Central memory CD8-positive, alpha-beta T cell (primary cell): ENCODE measurements around the gene MYOZ3.
A peak's percentile ranks its signal among the peaks of the same experiment; 100 is the strongest.

Experiments used
- ATAC-seq: fragments of 150-1000 bp; cut with Tn5 transposase; replicated peaks from 2 replicates; pipeline ENCODE4 v1.10.0; 2022; ENCODE audit warnings: mild to moderate bottlenecking, moderate FRiP score, moderate number of reproducible peaks; ENCODE audit not compliant: poor library complexity, severe bottlenecking; ENCODE audit errors: extremely low read depth
- DNase-seq, 2 donors: peaks; one replicate each; pipeline ENCODE4 v3.0.0; 2021; ENCODE audit warnings: low spot score in 2 of 2
- H3K27ac Mint-ChIP-seq: one replicate; pipeline ENCODE4 v1.8.0; 2022; ENCODE audit warnings: low read depth, mild to moderate bottlenecking, moderate library complexity, mixed read lengths
- H3K27me3 Mint-ChIP-seq: one replicate; pipeline ENCODE4 v1.8.0; 2022; ENCODE audit warnings: mixed read lengths
- H3K36me3 Mint-ChIP-seq: one replicate; pipeline ENCODE4 v1.8.0; 2022; ENCODE audit warnings: mild to moderate bottlenecking, moderate library complexity, mixed read lengths; ENCODE audit not compliant: insufficient read depth
- H3K4me1 Mint-ChIP-seq: one replicate; pipeline ENCODE4 v1.8.0; 2022; ENCODE audit warnings: mixed read lengths
- H3K4me3 Mint-ChIP-seq: one replicate; pipeline ENCODE4 v1.8.0; 2022; ENCODE audit warnings: mild to moderate bottlenecking, moderate library complexity, mixed read lengths
- H3K9me3 Mint-ChIP-seq: one replicate; pipeline ENCODE4 v1.8.0; 2022; ENCODE audit warnings: mixed read lengths

Gene MYOZ3

DNA sequence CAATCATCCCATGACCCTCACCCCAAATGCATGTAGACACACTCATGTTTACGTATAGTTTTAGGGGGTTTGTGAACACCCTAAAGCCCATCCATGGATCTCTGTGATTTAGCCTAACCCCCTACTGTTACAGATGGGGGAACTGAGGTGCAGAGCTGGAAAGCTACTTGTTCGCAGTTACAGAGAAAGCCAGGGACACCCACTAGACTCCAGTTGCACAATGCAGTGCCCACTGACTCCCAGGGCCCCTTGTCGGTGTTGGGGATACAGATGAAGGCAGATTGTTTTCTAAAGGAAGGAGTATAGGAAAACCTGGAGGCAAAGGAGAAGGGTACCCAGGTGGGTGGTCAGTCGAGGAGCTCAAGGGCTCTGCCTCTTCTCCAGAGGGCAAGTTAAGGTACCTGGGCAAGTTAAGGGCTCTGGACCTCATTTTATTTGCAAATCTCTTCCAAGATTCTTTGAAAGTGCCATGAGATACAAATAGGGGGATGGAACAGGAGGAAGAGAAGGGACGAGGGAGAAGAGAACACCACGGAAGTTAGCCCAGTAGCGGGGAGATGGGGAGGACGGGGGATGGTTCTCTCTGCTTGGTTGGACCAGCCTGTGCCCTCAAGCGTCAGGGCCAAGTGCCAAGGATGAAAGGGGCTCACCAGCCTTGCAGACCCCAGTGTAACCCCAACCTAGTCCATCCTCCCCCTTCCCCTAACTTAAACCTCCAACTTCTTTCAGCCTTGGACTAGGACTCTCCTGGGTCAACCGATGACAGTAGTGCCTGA lies 958 bp downstream of the MYOZ3 start:
- ATAC-seq (no peak), DNase-seq (no peak)
- H3K27ac Mint-ChIP-seq, result no peak overlapping the region
- no peaks in the 10 kb centered on the region for H3K36me3 Mint-ChIP-seq
- no peak overlapping the region for H3K4me3 Mint-ChIP-seq
- peaks cover 9% of the 10 kb centered on the region for H3K4me1 Mint-ChIP-seq
- H3K27me3 Mint-ChIP-seq, result peaks cover 30% of the 10 kb centered on the region
- no peaks in the 10 kb centered on the region for H3K9me3 Mint-ChIP-seq

DNA sequence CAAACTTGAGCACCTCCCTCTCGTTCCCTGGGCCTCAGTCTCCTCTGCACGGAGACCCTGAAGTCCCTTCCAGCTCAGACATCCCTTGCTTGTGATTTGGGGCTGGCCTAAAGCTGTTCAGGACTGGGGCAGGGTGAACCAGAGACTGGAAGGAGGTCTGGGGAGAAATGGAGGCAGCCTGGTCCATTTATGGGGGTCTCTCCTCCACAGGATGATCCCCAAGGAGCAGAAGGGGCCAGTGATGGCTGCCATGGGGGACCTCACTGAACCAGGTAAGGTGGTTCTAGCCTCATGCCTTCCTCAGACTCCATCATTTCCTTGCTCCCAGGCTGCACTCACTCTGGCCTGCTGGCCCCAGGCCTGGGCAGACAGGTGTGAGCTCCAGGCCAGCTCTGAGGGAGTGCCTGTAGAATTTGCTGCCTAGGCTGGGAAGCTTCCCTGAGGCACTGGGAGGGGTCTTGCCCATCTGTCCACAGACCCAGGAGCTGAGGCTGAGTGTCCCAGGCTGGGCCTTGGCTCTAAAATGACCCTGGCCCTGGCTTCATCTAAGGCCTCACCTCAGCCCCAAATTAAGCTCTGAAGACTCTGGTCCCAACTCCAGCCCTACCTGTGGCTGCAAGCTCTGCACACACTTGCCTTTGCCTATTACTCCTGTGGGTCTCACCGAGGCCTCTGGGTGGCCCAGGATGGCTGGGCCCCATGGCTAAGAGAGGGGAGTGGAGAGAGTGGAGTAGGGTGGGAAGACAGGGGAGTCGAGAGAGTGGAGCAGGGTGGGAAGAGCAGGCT lies 1.9 kb downstream of the MYOZ3 start:
- ATAC-seq (no peak), DNase-seq (no peak)
- H3K27me3 Mint-ChIP-seq, result peaks cover 30% of the 10 kb centered on the region
- H3K36me3 Mint-ChIP-seq, result no peaks in the 10 kb centered on the region
- peaks cover under 1% of the 10 kb centered on the region for H3K4me1 Mint-ChIP-seq
- H3K4me3 Mint-ChIP-seq, result no peak overlapping the region
- no peaks in the 10 kb centered on the region for H3K9me3 Mint-ChIP-seq
- no peak overlapping the region for H3K27ac Mint-ChIP-seq

DNA sequence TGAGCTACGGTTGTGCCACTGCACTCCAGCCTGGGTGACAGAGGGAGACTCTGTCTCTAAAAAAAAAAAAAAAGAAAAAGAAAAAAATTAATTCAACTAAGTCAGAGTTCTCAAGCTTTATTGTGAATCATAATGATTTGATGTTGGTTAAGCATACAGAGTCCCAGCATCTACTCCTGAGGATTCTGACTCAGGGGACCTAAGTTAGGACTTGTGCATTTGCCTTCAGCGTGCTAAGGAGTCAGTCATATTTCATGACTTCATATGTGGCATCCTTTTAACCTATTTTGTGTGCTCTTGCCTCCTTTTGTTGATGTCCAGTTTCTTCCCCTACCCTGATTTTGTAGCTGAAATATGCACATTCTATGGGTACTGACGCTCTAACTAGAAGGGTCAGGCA lies 2.9 kb downstream of the MYOZ3 start:
- H3K4me1 Mint-ChIP-seq, result no peaks in the 10 kb centered on the region
- no peaks in the 10 kb centered on the region for H3K36me3 Mint-ChIP-seq
- peaks cover 30% of the 10 kb centered on the region for H3K27me3 Mint-ChIP-seq
- no peaks in the 10 kb centered on the region for H3K9me3 Mint-ChIP-seq
- no peak for DNase-seq
- no peak overlapping the region for H3K27ac Mint-ChIP-seq
- no peak overlapping the region for H3K4me3 Mint-ChIP-seq
- ATAC-seq, result no peak

DNA sequence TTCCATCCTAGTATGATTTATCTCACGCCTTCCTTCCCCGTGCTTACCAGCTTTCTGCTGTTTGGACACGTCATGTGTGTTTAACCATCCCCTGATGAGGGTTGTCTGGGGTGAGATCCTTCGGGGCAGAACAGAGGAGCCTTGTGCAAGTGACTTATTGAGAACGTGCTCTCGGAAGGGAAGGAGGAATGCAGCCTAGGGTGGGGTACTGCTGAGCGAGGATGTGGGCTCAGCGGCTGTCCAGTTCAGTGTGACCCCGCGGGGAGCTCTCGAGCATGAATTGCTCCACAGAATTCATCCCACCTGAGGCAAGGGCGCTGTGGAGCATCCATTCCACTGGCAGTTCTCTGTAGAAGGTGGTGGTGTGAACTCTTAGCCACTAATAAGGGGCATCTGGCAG lies 4.0 kb downstream of the MYOZ3 start:
- ATAC-seq (no peak), DNase-seq (no peak)
- Mint-ChIP-seq H3K4me3 (no peak overlapping the region), H3K27ac (no peak overlapping the region), H3K27me3 (peaks cover 36% of the 10 kb centered on the region), H3K36me3 (no peaks in the 10 kb centered on the region), H3K4me1 (no peaks in the 10 kb centered on the region), H3K9me3 (no peaks in the 10 kb centered on the region)

DNA sequence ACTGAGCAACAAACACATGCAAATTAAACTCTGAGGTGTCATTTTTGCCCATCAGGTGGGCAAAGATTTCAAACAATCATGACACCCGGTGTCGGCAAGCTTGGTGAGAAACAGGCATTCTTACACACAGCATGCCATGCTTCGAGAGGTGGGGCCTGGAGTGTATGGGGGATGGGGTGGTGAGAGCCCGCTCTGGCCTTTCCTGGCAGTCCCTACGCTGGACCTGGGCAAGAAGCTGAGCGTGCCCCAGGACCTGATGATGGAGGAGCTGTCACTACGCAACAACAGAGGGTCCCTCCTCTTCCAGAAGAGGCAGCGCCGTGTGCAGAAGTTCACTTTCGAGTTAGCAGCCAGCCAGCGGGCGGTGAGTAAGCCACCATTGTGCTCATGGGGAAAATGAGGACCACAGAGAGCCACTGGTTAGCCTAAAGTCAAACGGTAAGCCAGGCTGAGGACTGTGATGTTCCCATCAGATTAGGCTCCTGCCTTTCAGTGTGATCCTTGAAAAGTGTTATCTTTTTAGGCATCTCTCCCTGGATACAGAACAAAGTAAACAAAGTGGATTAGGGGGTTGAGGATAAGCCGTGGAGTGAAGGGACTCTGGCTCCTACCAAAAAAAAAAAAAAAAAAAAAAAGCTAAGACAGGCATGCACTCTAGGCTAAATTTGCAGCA lies 9.4 kb downstream of the MYOZ3 start:
- ATAC-seq, result no peak
- Mint-ChIP-seq H3K36me3 (no peaks in the 10 kb centered on the region), H3K27ac (no peak overlapping the region), H3K27me3 (peaks cover 20% of the 10 kb centered on the region), H3K4me1 (peaks cover 9% of the 10 kb centered on the region), H3K9me3 (no peaks in the 10 kb centered on the region), H3K4me3 (peak overlapping the region; percentile 39)
- DNase-seq, result no peak

DNA sequence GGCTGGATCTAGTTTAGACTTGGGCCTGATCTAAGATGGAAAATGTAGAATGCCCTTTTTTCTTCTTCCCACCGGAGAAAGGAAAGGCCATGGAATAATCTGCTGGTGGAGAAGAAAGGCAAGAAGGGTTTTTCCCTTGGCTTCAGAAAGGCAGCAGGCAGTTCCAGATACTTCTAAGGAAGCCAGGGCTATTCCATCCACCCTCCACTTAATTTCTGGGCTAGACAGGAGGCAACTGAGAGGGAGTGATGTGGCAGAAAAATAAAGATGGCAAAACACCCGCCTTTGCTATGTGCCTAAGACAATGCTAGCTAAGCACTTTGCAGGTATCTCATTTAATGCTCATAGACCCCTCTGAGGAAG lies 9.9 kb downstream of the MYOZ3 start:
- ATAC-seq (no peak), DNase-seq (no peak)
- peaks cover 9% of the 10 kb centered on the region for H3K4me1 Mint-ChIP-seq
- H3K4me3 Mint-ChIP-seq, result peak overlapping the region; percentile 39
- H3K27ac Mint-ChIP-seq, result no peak overlapping the region
- no peaks in the 10 kb centered on the region for H3K36me3 Mint-ChIP-seq
- no peaks in the 10 kb centered on the region for H3K9me3 Mint-ChIP-seq
- H3K27me3 Mint-ChIP-seq, result peaks cover 20% of the 10 kb centered on the region

DNA sequence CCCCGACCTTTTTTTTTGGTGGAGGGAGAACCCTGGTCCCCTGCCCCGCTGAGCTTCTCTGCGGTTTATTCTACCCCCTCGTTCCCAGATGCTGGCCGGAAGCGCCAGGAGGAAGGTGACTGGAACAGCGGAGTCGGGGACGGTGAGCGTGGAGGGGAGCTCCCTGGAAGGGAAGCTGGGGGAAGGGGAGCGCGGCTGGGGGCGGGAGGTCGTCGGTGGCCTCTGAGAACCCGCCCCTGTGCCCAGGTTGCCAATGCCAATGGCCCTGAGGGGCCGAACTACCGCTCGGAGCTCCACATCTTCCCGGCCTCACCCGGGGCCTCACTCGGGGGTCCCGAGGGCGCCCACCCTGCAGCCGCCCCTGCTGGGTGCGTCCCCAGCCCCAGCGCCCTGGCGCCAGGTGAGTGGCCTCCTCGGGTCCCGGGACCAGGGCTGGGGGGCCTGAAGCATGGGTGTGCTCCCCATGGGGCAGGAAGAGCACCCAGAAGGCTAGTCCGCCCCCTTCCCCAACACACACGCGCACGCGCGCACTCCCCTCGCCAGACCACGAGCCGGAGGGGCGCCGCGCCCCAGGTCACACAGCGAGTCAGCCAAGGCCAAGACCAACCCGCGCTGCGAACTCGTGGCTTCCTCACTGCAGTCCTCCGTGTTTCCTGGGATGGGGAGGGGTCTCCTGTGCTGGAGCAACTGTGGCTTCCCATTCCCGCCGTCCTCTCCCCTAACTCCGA lies 10.6 kb downstream of the MYOZ3 start:
- DNase-seq (no peak), ATAC-seq (no peak)
- Mint-ChIP-seq H3K27me3 (peaks cover 20% of the 10 kb centered on the region), H3K36me3 (no peaks in the 10 kb centered on the region), H3K9me3 (no peaks in the 10 kb centered on the region), H3K27ac (no peak overlapping the region), H3K4me3 (peak overlapping the region; percentile 60), H3K4me1 (peaks cover 9% of the 10 kb centered on the region)

DNA sequence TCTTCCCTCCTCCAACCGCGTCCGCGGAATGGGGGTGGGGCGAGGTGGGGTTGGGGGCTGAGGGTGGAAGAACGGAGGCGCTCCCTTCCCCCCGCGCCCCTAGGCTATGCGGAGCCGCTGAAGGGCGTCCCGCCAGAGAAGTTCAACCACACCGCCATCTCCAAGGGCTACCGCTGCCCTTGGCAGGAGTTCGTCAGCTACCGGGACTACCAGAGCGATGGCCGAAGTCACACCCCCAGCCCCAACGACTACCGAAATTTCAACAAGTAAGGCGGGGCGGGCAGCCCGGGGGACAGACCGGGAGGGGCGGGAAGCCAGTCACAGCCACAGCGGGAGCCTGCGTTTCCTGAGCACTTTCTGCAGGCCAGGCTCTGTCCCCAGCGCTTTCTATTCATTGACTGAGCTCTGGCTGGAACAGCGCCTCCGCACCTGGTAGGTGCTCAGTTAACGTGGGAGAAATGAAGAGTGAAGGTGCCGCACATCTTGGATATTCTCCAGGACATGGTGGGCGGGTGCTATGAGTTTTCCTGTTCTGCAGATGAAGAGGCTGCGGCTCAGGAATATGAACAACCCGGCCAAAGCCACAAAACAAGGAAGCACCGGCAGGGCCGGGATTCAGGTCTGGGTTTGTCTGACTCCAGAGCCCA lies 11.3 kb downstream of the MYOZ3 start:
- Mint-ChIP-seq H3K4me1 (peaks cover 9% of the 10 kb centered on the region), H3K4me3 (peak overlapping the region; percentile 60), H3K27ac (no peak overlapping the region), H3K27me3 (peaks cover 20% of the 10 kb centered on the region), H3K36me3 (no peaks in the 10 kb centered on the region), H3K9me3 (no peaks in the 10 kb centered on the region)
- DNase-seq (no peak), ATAC-seq (no peak)

DNA sequence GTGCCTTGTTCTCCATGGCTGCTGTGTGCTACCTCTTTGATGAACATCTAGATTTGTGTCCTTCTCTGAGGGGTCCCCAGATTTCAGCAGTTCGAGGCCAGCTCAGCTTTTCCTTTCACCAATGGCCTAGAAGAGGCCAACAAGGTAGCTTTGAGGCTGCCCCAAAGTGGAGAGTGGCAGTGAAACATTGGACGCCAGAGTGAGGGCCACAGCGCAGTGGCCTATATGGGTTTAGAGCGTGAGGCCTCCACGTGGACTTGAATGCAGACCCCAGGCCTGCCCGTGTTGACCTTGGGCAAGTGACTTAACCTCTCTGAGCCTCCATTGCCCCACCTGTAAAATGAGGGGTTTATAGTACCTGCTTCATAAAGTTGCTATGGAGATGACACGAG lies 11.8 kb downstream of the MYOZ3 start:
- Mint-ChIP-seq H3K27me3 (peaks cover 20% of the 10 kb centered on the region), H3K4me1 (peaks cover 9% of the 10 kb centered on the region), H3K4me3 (peak overlapping the region; percentile 60), H3K36me3 (no peaks in the 10 kb centered on the region), H3K9me3 (no peaks in the 10 kb centered on the region), H3K27ac (no peak overlapping the region)
- DNase-seq (no peak), ATAC-seq (no peak)

DNA sequence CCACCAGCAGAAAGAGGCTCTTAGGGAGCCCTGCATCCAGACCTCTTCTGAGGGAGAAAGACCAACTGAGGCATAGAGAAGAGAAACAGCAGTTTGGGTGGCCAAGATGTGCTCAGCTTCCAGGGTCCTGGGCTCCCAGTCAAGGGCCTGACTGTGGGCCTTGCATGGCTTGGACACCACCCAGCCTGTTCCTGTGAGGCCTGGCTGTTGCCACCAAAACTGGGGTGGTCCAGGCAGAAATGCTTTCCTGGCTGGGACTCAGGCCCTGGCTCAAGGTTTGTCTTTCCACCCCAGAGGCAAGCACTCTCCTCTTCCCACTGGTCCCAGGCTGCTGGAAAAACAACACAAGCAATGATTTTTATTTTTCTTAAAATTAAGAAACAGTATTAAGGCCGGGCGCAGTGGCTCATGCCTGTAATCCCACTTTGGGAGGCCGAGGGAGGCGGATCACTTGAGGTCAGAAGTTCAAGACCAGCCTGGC lies 13.3 kb downstream of the MYOZ3 start:
- Mint-ChIP-seq H3K9me3 (no peaks in the 10 kb centered on the region), H3K27me3 (peaks cover 20% of the 10 kb centered on the region), H3K27ac (no peak overlapping the region), H3K4me1 (peaks cover 9% of the 10 kb centered on the region), H3K36me3 (no peaks in the 10 kb centered on the region), H3K4me3 (no peak overlapping the region)
- no peak for DNase-seq
- no peak for ATAC-seq

DNA sequence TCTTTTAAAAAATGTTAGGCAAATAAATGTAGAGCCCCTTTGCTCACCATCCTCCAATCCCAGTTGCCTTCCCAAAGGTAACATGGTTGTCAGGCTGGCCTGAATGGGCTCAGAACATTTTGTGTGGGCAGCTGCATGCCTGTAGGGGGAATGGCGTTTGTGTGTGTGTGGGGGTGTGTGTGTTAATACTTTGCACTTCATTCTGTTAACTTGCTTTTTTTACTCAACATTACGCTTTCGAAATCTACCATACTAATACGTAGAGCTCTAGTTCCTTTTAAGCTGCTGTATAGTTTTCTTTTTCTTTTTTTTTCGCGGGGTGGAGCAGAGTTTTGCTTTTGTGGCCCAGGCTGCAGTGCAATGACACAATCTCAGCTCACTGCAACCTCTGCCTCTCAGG lies 14.0 kb downstream of the MYOZ3 start:
- Mint-ChIP-seq H3K36me3 (peaks cover 2% of the 10 kb centered on the region), H3K27ac (no peak overlapping the region), H3K4me1 (peaks cover 9% of the 10 kb centered on the region), H3K27me3 (peaks cover 14% of the 10 kb centered on the region), H3K4me3 (no peak overlapping the region), H3K9me3 (no peaks in the 10 kb centered on the region)
- no peak for DNase-seq
- no peak for ATAC-seq

DNA sequence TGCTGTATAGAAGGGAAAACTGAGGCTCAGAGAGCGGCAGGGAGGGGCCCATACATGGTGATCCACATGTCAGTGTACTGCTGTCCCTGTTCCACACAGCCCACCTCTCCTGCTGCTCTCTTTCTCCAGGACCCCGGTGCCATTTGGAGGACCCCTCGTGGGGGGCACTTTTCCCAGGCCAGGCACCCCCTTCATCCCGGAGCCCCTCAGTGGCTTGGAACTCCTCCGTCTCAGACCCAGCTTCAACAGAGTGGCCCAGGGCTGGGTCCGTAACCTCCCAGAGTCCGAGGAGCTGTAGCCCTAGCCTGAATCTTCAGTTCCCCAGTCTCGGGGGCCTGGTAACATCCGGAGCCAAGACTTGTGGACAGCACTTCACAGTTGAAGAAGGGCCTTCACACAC lies 15.5 kb downstream of the MYOZ3 start:
- no peaks in the 10 kb centered on the region for H3K27me3 Mint-ChIP-seq
- H3K27ac Mint-ChIP-seq, result no peak overlapping the region
- H3K36me3 Mint-ChIP-seq, result peaks cover 2% of the 10 kb centered on the region
- no peak overlapping the region for H3K4me3 Mint-ChIP-seq
- H3K4me1 Mint-ChIP-seq, result peaks cover 9% of the 10 kb centered on the region
- ATAC-seq (no peak), DNase-seq (no peak)
- H3K9me3 Mint-ChIP-seq, result no peaks in the 10 kb centered on the region
